Liver (tissue), 9 donors: ENCODE results near the gene MLF2. TPM values are rescaled to one million over a fixed set of nuclear protein-coding genes. Genes with fewer than 3 reads are reported as not detected.
A peak's percentile ranks its signal among the peaks of the same experiment; 100 is the strongest.

Experiments used
- DNase-seq: peaks from one replicate; pipeline ENCODE4 v3.0.0-alpha.2; 2017; ENCODE audit warnings: low spot score
- H3K27ac ChIP-seq, 2 donors: one replicate each; pipeline ENCODE4 v1.7.0; 2013; ENCODE audit warnings: inconsistent platforms in 2 of 2, low read length in 2 of 2, control low read depth in 1 of 2, low read depth in 1 of 2, mild to moderate bottlenecking in 1 of 2
- H3K27me3 ChIP-seq, 4 donors: one replicate each; pipeline versions ENCODE4 v1.6.1 to v1.7.0; 2013; ENCODE audit warnings: low read length in 3 of 4, inconsistent platforms in 1 of 4, mild to moderate bottlenecking in 1 of 4, moderate library complexity in 1 of 4; ENCODE audit not compliant: control insufficient read depth in 4 of 4, insufficient read depth in 4 of 4
- H3K36me3 ChIP-seq, 4 donors: one replicate each; pipeline versions ENCODE4 v1.6.1 to v1.7.0; 2013; ENCODE audit warnings: low read length in 3 of 4, mild to moderate bottlenecking in 3 of 4, low read depth in 1 of 4, moderate library complexity in 1 of 4; ENCODE audit not compliant: control insufficient read depth in 4 of 4, insufficient read depth in 3 of 4
- H3K4me1 ChIP-seq, 4 donors: one replicate each; pipeline versions ENCODE4 v1.6.1 to v1.7.0; 2013; ENCODE audit warnings: low read length in 3 of 4, mild to moderate bottlenecking in 3 of 4, moderate library complexity in 1 of 4; ENCODE audit not compliant: control insufficient read depth in 4 of 4, insufficient read depth in 4 of 4
- H3K4me3 ChIP-seq, 3 donors: one replicate each; pipeline versions ENCODE4 v1.6.1 to v1.7.0; 2013; ENCODE audit warnings: low read length in 3 of 3, control low read depth in 1 of 3, low read depth in 1 of 3, mild to moderate bottlenecking in 1 of 3
- H3K9ac ChIP-seq, 2 donors: one replicate each; pipeline ENCODE4 v1.7.0; 2013; ENCODE audit warnings: low read length in 2 of 2, mild to moderate bottlenecking in 2 of 2, moderate library complexity in 2 of 2, control low read depth in 1 of 2, low read depth in 1 of 2
- H3K9me3 ChIP-seq, 4 donors: one replicate each; pipeline versions ENCODE4 v1.6.1 to v1.7.0; 2013; ENCODE audit warnings: low read length in 3 of 4; ENCODE audit not compliant: control insufficient read depth in 4 of 4
- FOXA1 ChIP-seq: IDR thresholded peaks from 2 replicates; pipeline ENCODE4 v1.6.1; 2016; ENCODE audit warnings: antibody characterized with exemption
- FOXA2 ChIP-seq: IDR thresholded peaks from 2 replicates; pipeline ENCODE4 v1.6.1; 2016; ENCODE audit warnings: antibody characterized with exemption
- GABPA ChIP-seq, 2 donors: IDR thresholded peaks in 1 of 2; conservative IDR thresholded peaks in 1 of 2; 2 replicates each; pipeline ENCODE4 v1.6.1; 2016; ENCODE audit warnings: antibody characterized with exemption in 2 of 2, mild to moderate bottlenecking in 1 of 2, moderate library complexity in 1 of 2
- HNF4A ChIP-seq, 2 donors: conservative IDR thresholded peaks; 2 replicates each; pipeline ENCODE4 v1.6.1; 2016; ENCODE audit warnings: antibody characterized with exemption in 2 of 2, mild to moderate bottlenecking in 2 of 2
- HNF4G ChIP-seq: IDR thresholded peaks from 2 replicates; pipeline ENCODE4 v1.6.1; 2016; ENCODE audit warnings: antibody characterized with exemption
- JUND ChIP-seq, 2 donors: IDR thresholded peaks; 2 replicates each; pipeline ENCODE4 v1.6.1; 2016; ENCODE audit warnings: antibody characterized with exemption in 2 of 2
- NR2F2 ChIP-seq: IDR thresholded peaks from 2 replicates; pipeline ENCODE4 v1.6.1; 2016; ENCODE audit warnings: antibody characterized with exemption
- REST ChIP-seq: IDR thresholded peaks from 2 replicates; pipeline ENCODE4 v1.6.1; 2016; ENCODE audit warnings: antibody characterized with exemption, mild to moderate bottlenecking
- RXRA ChIP-seq, 2 donors: IDR thresholded peaks; 2 replicates each; pipeline ENCODE4 v1.6.1; 2017 to 2018; ENCODE audit warnings: antibody characterized with exemption in 2 of 2, mild to moderate bottlenecking in 1 of 2
- SP1 ChIP-seq: IDR thresholded peaks from 2 replicates; pipeline ENCODE4 v1.6.1; 2018; ENCODE audit warnings: antibody characterized with exemption, mild to moderate bottlenecking
- TAF1 ChIP-seq: conservative IDR thresholded peaks from 2 replicates; pipeline ENCODE4 v1.6.1; 2016; ENCODE audit warnings: antibody characterized with exemption, mild to moderate bottlenecking
- YY1 ChIP-seq: IDR thresholded peaks from 2 replicates; pipeline ENCODE4 v1.6.1; 2016; ENCODE audit warnings: antibody characterized with exemption, mild to moderate bottlenecking
- WGBS: extraction: QIAGEN DNeasy Blood & Tissue Kit; methylation state at CpG from one replicate; pipeline ENCODE4 v1.1.7; 2013; 5-methylcytosine and 5-hydroxymethylcytosine counted together
- polyA plus RNA-seq, 2 donors: library from polyadenylated mRNA; stranded (reverse) in 1 of 2; unstranded in 1 of 2; fragments of 200-250 nt in 1 of 2; fragments of >200 nt in 1 of 2; fragmentation: Nextera tagmentation in 1 of 2; extraction: Ambion mirVana in 1 of 2; gene quantifications; one replicate each; pipeline versions ENCODE4 v1.2.1 to v1.2.3, GENCODE V29; 2013 to 2015
- total RNA-seq, 2 donors: library from RNA; depleted of rRNA; stranded (reverse); fragments of >200 nt; gene quantifications; one replicate each; pipeline ENCODE4 v1.2.3, GENCODE V29; 2014
- TF ChIP-seq, protein P1 (sequence below): IDR thresholded peaks from 2 replicates; pipeline ENCODE4 v1.6.1; 2016; ENCODE audit warnings: antibody characterized with exemption
- TF ChIP-seq, protein P2 (sequence below): IDR thresholded peaks from 2 replicates; pipeline ENCODE4 v1.6.1; 2016; ENCODE audit warnings: antibody characterized with exemption
- TF ChIP-seq, protein P3 (sequence below): IDR thresholded peaks from 2 replicates; pipeline ENCODE4 v1.6.1; 2016; ENCODE audit warnings: antibody characterized with exemption
- TF ChIP-seq, protein P4 (sequence below): fragments of 150-350 bp; IDR thresholded peaks from 2 replicates; pipeline ENCODE4 v1.5.1; 2017; ENCODE audit warnings: improper control_type of control experiment, low read depth, low read length; ENCODE audit not compliant: missing input control
- donor health status: healthy.
- donor health status: healthy.
- donor health status: healthy.
- donor health status: healthy.
- donor health status: healthy.

Gene MLF2
- total and polyA plus RNA-seq, 4 donors = 59.6 to 235 (median 163) TPM

- Histone ChIP-seq H3K27me3 (no peaks in the 10 kb centered on the region), H3K9ac (no peak overlapping the region), H3K36me3 (peaks cover 0 to 5% (median 3%) of the 10 kb centered on the region in 4 donors), H3K4me3 (peak overlapping the region in 1 of 3 donors; percentile 62), H3K4me1 (peaks cover 2 to 15% (median 7%) of the 10 kb centered on the region in 4 donors), H3K27ac (no peak overlapping the region), H3K9me3 (no peaks in the 10 kb centered on the region)
- 84% methylated on average over 3 of the region's 3 CpGs for WGBS
- no peak for DNase-seq
- TF ChIP-seq HNF4A (conservative IDR thresholded peaks at IDR 0.05) = no peak
- TF ChIP-seq, protein P1, sequence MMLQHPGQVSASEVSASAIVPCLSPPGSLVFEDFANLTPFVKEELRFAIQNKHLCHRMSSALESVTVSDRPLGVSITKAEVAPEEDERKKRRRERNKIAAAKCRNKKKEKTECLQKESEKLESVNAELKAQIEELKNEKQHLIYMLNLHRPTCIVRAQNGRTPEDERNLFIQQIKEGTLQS = no peak
- TF ChIP-seq, protein P2, sequence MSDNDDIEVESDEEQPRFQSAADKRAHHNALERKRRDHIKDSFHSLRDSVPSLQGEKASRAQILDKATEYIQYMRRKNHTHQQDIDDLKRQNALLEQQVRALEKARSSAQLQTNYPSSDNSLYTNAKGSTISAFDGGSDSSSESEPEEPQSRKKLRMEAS = no peak
- TF ChIP-seq TAF1 = no peak
- no peak for TF ChIP-seq REST
- TF ChIP-seq FOXA1 = no peak
- no peak for TF ChIP-seq HNF4G
- no peak for TF ChIP-seq JUND (IDR thresholded peaks at IDR 0.05)
- no peak for TF ChIP-seq NR2F2
- no peak for TF ChIP-seq YY1
- no peak for TF ChIP-seq GABPA (IDR thresholded peaks at IDR 0.05 in 1 of 2, conservative IDR thresholded peaks at IDR 0.05 in 1 of 2)
- TF ChIP-seq, protein P3, sequence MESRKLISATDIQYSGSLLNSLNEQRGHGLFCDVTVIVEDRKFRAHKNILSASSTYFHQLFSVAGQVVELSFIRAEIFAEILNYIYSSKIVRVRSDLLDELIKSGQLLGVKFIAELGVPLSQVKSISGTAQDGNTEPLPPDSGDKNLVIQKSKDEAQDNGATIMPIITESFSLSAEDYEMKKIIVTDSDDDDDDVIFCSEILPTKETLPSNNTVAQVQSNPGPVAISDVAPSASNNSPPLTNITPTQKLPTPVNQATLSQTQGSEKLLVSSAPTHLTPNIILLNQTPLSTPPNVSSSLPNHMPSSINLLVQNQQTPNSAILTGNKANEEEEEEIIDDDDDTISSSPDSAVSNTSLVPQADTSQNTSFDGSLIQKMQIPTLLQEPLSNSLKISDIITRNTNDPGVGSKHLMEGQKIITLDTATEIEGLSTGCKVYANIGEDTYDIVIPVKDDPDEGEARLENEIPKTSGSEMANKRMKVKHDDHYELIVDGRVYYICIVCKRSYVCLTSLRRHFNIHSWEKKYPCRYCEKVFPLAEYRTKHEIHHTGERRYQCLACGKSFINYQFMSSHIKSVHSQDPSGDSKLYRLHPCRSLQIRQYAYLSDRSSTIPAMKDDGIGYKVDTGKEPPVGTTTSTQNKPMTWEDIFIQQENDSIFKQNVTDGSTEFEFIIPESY = no peak
- TF ChIP-seq, protein P4, sequence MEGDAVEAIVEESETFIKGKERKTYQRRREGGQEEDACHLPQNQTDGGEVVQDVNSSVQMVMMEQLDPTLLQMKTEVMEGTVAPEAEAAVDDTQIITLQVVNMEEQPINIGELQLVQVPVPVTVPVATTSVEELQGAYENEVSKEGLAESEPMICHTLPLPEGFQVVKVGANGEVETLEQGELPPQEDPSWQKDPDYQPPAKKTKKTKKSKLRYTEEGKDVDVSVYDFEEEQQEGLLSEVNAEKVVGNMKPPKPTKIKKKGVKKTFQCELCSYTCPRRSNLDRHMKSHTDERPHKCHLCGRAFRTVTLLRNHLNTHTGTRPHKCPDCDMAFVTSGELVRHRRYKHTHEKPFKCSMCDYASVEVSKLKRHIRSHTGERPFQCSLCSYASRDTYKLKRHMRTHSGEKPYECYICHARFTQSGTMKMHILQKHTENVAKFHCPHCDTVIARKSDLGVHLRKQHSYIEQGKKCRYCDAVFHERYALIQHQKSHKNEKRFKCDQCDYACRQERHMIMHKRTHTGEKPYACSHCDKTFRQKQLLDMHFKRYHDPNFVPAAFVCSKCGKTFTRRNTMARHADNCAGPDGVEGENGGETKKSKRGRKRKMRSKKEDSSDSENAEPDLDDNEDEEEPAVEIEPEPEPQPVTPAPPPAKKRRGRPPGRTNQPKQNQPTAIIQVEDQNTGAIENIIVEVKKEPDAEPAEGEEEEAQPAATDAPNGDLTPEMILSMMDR = no peak
- no peak for TF ChIP-seq FOXA2
These were observed 30.1 kb downstream of the MLF2 start for GRCh38 chr12:6722863-6723262.

DNA sequence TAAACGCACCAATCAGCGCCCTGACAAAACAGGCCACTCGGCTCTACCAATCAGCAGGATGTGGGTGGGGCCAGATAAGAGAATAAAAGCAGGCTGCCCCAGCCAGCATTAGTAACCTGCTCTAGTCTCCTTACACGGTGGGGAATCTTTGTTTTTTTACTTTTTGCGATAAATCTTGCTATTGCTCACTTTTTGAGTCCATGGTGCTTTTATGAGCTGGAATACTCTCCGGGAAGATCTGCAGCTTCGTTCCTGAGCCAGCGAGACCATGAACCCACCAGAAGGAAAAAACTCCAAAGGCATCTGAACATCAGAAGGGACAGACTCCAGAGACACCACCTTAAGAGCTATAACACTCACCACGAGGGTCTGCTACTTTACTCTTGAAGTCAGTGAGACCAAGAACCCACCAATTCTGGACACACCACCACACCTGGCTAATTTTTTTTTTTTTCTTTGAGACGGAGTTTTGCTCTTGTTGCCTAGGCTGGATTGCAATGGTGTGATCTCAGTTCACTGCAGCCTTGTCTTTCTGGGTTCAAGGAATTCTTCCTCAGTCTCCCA lies 36.0 kb downstream of the MLF2 start:
- no peaks in the 10 kb centered on the region for H3K4me1 ChIP-seq
- H3K9me3 ChIP-seq = no peaks in the 10 kb centered on the region
- H3K9ac ChIP-seq = no peak overlapping the region
- H3K27ac ChIP-seq = no peak overlapping the region
- TF ChIP-seq REST = no peak
- no peak for TF ChIP-seq HNF4A (conservative IDR thresholded peaks at IDR 0.05)
- no peak for TF ChIP-seq NR2F2
- TF ChIP-seq, protein P4 = no peak
- TF ChIP-seq FOXA1 = no peak
- TF ChIP-seq YY1 = no peak
- no peak for TF ChIP-seq SP1
- TF ChIP-seq, protein P2 = no peak
- no peak for TF ChIP-seq HNF4G
- TF ChIP-seq GABPA (IDR thresholded peaks at IDR 0.05 in 1 of 2, conservative IDR thresholded peaks at IDR 0.05 in 1 of 2) = no peak
- no peak for TF ChIP-seq FOXA2
- TF ChIP-seq RXRA (IDR thresholded peaks at IDR 0.05) = no peak
- DNase-seq = no peak
- peaks cover 0 to 3% (median 0%) of the 10 kb centered on the region in 4 donors for H3K27me3 ChIP-seq
- no peaks in the 10 kb centered on the region for H3K36me3 ChIP-seq
- WGBS = 72% methylated on average over 8 of the region's 10 CpGs
- H3K4me3 ChIP-seq = no peak overlapping the region
